ENCODE measurements around the gene ZDHHC1.

The ZDHHC1 gene

DNA sequence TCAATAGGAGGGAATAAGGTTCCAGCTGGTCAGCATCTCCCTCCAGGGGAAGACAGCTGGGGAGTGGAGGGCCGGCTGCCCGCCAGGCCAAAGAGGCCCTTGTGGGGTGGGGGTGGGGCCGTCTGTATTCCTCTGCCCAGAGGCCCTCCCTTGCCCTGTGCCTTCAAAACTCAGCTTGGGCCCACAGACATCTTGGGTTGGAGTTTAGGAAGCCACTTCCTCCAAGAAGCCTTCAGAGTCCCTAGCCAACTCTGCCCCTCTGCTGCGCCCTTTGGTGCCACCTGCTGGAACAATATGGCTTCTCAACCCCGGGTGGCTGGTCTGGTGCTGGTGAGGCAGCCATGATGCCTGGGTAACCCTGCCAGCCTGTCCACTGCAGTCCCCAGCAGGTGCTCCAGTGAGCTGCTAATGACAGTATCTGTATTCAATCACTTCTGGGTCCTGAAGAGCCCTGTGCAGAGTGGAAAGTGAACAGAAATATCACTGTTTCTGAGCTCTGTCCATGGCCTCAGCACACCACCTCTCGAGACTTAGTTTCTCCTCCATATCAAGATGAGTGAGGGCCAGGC is 31.3 kb upstream of the ZDHHC1 start:
- DNase-seq (ENCODE audit: low read depth in 2 of 2) = peak in 1 of 2 donors; percentile 40

DNA sequence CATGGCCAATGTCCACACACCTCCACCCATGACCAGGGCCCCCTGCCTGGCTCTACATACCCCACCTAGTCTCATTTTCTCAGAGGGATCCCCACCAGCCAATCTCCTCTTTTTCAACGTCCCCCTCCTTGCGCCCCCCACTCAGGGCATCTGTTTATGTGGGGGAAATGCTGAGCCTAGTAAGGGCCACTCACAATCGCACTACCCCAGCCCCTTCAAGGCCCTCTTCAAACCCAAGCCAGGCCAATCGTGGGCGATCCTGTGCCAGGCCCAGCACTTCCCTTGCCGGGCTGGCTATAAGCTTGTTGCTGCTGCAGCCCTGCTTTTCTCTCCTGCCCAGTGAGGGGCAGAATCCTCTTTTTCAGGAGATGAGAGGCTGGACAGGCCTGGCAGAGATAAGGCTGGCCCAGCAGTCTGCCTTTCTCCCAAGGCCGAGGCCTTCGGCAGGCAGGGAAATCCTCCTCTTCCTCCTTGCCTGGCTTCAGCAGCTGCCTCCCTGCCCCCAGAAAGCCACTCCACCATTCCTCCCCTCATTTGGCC is 30.8 kb upstream of the ZDHHC1 start:
- DNase-seq (ENCODE audit: low read depth in 2 of 2) = no peak

DNA sequence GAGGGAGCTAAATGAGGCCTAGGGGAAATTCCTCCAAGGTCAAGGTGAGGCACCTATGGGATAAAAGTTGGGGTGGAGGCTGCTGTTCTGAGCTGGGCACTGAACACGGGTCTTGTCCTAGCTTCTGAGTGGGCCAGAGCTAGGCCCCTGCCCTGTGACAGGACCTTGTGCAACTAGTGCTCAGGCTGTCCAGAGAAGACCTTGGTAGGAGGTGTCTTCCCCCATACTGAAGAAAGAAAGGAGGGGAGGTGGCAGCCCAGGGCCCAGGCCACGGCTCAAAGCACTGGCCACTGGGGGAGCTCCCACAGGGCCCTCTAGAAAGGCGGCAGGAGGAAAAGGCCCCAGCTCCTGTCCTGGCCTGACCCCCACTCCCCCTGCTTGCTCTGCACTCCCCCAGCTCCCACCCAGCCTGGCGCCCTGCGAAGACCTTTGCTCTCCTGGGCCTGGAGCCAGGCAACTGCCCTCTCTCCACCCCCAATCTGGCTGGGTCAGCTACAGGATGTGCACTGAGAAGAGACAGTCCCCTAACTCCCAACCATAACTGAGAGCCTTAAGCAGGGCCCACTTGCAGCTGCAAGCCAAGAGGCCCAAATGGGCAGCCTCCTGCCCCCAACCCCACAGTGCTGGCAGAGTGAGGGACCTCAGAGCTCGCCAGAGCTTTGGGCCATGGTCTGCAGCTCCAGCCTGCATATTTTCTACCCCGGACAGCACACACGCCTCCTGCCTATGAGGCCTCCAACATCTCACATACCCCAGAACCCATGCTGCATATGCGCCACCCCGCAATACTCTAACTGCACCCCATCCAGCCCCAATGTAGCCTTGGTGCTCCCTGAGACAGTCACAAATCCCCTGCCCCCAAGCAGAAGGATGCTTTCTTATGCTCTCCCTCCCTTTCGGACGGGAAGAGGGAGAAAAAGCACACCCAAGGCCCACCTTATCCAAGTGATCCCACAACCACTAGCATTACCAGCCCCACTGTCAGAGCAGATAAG is 29.9 kb upstream of the ZDHHC1 start:
- no peak for DNase-seq (ENCODE audit: low read depth in 2 of 2)

DNA sequence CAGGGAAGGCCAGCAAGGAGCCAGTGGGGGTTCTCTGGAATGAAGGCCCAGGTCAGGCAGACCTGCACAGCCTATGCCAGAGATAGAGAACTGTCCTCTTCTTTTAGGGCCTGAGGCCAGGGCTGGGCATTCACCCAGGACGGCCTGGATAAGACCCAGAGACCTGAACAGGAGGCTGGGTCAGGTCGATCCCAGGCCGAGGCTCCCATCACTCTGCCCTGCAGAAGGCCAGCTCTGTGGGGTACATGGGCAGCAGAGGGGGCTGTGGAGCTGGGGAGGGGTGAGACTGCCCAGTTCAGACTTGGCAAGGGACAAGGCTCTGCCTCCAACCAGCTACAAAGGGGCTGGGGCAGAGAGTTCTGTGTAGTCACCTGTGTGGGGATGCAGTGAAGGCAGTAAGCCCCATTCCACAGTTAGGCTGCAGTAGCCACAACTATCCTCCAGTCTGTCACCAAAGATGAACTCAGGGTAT is 29.2 kb upstream of the ZDHHC1 start:
- no peak for DNase-seq (ENCODE audit: low read depth in 2 of 2)

DNA sequence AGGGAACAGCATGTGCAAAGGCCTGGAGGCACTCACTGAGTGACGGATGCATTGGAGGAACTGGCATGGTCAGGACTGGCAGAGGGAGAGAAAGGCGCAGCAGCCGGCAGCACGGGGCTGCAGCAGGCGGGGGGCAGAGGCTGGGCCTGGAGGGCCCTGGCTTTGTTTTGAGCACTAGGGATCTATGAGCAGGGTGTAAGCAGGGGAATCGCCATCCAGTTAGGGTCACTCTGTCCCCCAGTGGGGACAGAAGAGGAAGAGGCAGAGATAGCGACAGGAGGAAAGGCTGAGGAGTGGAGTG is 28.8 kb upstream of the ZDHHC1 start:
- DNase-seq (ENCODE audit: low read depth in 2 of 2) = no peak

DNA sequence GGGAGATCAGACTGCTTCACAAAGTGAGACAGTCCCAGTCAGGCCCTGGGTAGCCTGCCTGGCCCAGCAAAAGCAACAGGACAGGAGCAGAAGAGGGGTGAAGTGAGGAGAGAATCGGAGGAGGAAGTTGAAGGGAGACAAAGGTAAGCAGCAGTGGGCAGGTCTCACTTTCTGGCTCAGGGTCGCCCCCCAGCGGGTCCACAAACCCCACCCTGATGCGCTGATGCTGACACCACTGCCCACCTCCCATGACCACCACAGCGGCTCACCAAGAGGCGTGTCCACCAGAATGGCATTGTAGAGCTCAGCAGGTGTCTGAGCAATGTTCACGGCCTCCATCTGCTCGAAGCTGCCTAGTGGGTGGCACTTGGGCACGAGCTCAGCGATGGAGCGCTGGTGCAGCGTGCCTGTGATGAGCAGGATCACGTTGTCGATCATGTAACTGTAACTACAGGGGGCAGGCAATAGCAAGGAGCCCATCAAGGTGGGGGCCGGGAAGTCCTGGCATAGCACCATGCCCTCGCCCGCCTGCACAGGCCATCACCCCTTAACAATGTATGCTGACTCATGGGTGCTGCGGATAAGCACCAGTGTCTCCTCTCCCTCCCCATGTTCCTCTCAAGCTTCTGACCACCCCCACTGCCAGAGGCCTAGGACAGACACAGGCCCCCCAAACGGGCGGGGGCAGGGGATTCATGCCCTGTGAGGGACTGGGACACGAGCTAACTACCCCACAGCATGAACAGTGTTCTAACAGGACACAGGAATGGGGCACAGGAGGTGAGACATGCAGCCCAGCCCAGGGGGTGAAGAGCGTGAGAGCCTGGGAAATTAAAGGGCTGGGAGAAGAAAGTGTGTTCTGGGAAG is 28.2 kb upstream of the ZDHHC1 start:
- DNase-seq (ENCODE audit: low read depth in 2 of 2) = no peak

DNA sequence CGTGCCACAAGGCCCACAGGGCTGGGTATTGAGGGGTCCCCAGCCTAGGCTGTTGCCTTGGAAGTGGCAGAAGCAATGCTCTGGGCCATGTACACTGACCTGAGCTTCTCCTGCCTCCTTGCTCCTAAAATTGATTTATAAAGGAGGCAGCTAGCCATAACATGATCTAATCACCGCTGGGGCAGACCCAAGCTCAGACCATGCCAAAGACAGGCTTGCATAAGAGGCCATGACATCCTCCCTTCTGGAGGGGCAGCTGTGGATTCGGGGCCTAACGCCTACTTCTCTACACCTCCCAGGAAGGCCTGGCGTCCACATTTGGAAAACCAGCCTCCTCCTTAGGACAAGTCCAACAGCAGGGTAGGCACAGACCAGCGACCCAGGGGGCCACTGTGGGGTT is 27.0 kb upstream of the ZDHHC1 start:
- no peak for DNase-seq (ENCODE audit: low read depth in 2 of 2)

DNA sequence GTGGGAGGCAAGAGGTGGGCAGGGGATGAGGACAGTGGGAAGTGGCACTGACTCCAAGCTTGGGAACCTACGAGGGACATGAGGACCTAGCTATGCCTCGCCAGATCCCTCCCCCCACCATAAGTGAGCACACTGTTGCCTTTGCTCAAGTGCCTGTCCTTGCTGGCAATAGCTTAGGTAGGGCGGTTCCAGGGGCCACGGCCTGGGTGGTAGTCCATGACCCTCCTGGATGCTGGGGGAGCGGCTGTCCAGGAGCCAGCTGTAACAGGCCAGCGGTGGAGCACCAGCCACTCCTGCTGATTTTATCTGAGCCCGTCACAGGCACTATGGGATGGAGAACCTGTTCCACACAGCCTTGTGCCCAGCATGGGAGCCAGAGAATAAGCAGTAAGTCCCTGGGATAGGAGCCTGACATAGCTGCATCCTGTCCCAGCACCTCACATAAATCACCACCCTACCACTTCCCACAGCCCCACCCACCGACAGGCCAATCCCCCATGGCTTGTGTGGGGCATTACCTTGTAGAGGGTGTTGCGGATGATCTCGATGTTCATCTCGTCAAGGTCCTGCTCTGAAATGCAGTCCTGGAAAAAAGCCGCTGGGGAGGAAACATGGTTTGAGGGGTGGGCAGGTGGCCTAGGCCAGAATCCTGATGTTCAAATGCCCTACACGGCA is 26.4 kb upstream of the ZDHHC1 start:
- no peak for DNase-seq (ENCODE audit: low read depth in 2 of 2)

DNA sequence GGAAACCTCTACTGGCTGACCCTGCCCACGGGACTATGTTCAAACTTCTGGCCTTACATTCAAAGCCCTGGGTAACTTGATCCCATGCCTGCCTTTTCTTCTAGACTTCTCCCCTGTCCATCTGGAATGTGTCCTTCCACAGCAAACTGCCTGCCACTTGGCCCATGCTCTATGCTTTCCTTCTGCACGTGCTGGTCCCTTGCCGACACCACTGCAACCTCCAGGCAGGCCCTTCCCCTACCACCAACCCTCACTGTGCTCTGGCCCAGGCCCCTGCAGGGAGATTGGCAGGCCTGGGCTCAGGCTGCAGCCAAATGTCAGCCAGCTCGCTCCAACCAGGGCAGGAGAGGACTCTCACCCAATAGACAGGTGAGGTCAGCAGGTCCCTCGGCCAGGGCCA is 25.6 kb upstream of the ZDHHC1 start:
- no peak for DNase-seq (ENCODE audit: low read depth in 2 of 2)

DNA sequence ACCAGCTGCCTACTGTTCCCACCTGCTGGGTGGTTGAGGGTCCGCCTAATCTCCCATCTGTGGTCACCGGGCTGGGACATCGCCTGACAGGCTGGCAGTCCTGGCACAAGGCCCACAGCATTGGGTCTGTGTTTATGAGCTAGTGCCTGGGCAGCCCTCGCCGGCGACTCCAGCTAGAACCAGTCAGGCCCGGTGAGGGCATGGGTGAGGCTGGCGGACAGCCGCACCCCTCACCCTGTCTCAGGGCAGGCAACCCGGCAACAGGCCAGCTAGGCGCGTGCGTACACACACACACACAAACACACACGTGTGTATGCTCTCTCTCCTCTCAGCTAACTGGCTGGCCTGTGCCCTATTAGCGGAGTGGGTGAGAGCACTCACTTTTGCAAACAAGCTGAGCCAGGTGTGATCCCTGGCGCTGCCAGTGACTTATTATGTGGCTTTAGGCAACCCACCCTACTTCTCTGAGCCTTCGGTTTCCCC is 25.0 kb upstream of the ZDHHC1 start:
- no peak for DNase-seq (ENCODE audit: low read depth in 2 of 2)

DNA sequence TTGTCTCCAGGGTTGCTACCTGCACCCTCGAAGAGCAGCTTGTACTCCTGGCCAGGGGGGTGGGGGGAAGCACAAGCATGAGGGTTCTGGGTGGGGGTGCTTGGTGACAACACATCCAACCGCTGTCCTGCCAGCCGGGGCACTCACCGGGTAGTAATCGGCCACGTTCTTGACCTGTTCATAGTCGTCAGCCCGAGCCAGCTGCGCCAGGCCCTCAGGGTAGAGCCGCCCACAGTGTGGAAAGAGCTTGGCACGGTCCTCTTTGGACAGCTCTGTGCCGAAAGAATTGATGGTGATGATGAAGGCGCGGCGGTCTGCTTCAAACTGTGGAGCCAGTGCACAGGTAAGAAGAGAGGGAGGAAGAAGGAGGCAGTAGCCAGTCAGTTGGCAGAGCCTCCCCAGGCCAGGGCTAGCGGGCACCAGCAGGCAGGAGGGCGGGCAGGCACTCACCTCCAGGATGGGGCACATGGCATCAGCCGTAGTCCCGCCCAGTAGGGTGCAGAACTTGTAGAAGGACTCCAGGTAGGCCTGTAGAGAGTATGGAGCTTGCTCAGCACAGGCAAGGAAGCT is 22.6 kb upstream of the ZDHHC1 start:
- DNase-seq (ENCODE audit: low read depth in 2 of 2) = no peak

DNA sequence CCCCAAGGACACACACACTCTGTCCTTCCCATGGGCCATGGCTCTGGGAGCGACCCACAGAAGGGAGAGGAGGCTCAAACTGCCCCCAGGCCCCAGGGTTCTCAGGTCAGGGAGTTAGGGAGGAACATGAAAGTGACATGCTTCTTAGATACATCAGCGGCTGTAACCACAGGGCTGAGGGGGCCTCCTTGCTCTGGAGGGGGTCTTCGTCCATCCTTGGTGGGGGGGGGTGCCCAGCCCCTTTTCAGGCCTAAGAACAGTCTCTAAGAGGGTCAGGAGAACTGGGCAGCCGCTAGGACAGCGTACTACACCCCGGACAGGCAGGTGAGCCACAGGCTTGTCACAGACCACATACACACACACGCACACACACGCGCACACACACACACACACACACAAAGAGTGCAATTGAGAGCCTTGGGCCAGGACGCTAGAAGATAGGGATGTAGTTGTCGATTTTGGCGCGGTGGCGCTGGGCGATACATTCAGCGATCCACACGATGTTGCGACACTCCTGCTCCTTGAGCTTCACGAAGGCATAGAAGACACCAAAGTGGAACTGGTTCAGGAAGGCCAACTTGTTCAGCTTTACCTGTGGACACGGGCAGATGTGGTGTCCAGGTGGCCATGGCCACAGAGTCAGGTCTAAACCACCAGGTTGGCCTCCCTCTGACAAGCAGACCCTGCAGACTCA is 22.0 kb upstream of the ZDHHC1 start:
- DNase-seq (ENCODE audit: low read depth in 2 of 2) = no peak

DNA sequence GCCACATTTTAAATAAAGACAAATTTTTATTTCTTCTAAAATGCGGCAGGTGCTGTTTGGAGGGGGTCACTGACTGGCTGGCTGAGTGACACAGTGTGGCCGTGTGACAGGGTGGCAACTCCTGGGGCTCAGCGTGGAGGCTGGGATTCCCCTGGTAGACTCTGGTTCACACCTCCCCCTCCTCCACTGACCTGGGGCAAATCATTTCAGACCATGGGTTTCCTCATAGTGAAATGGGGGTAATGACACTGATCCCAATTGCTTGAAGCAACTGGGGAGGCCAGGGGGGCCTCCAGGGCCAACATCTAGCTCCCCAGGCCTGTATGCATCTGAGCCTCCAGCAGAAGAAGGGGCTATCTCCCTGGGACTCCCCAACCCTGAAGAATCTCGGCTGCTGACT is 21.2 kb upstream of the ZDHHC1 start:
- DNase-seq (ENCODE audit: low read depth in 2 of 2) = no peak

DNA sequence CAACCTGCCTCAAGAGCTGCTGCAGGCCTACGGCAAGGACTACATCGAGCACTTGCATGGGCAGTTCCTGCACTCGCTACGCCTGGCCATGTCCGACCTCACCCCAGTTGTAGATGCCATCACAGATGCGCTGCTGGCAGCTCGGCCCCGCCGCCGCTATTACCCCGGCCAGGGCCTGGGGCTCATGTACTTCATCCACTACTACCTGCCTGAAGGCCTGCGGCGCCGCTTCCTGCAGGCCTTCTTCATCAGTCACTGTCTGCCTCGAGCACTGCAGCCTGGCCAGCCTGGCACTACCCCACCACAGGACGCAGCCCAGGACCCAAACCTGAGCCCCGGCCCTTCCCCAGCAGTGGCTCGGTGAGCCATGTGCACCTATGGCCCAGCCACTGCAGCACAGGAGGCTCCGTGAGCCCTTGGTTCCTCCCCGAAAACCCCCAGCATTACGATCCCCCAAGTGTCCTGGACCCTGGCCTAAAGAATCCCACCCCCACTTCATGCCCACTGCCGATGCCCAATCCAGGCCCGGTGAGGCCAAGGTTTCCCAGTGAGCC is 20.4 kb upstream of the ZDHHC1 start:
- no peak for DNase-seq (ENCODE audit: low read depth in 2 of 2)

DNA sequence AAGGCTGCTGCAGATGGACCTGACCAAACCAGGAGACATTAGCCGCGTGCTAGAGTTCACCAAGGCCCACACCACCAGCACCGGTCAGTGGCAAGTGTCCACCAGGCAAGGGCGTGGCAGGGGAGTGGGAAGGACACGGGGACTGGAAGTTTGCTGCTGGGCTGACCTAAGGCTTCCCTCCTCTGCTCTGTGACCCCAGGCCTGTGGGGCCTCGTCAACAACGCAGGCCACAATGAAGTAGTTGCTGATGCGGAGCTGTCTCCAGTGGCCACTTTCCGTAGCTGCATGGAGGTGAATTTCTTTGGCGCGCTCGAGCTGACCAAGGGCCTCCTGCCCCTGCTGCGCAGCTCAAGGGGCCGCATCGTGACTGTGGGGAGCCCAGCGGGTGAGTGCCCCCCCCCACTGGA is 19.5 kb upstream of the ZDHHC1 start:
- DNase-seq (ENCODE audit: low read depth in 2 of 2) = no peak

DNA sequence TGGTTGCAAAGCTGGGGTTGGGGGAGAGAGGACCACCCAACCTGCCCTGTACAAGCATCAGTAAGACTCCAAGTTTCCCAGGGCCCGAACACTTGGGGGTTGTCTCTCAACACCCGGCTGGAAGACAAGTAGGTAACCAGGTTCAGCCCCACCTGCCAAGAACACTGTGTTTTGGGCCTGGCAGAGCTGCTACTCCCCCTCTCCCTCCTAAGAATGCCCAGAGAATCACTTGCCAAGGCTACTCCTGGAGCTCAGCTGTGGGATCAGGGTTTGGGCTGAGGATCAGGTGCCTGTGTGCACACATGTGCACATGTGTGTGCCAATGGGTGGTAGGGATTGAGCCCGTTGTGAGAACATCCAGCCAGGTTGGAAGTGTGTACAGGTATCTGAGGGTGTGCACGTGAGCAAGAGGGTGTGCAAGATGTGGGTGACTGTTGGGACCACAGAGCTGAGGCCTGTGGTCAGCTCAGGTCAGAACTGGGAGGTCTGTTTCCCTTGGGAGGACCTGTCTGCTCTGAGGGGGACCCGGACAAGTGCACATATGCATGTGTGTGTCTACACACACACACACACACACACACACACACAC is 16.9 kb upstream of the ZDHHC1 start:
- no peak for DNase-seq (ENCODE audit: low read depth in 2 of 2)

DNA sequence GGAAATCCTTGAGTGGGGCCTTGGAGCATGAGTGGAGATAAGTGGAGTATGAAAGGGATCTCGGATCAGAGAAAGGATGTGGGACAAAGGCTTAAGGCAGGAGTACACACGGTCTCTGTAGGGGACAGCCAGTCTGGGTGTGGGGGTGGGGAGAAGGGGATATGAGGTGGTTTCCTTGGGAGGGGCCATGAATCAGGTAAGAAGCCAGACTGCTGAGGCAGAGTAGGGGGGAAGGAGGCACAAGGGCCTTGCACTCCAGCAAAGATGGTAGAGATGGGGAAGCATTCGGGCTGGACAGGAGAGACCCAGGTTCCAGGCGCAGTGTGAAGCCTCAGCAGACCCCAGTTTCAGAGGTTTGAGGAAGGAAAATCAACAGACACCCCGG is 16.2 kb upstream of the ZDHHC1 start:
- DNase-seq (ENCODE audit: low read depth in 2 of 2) = no peak

DNA sequence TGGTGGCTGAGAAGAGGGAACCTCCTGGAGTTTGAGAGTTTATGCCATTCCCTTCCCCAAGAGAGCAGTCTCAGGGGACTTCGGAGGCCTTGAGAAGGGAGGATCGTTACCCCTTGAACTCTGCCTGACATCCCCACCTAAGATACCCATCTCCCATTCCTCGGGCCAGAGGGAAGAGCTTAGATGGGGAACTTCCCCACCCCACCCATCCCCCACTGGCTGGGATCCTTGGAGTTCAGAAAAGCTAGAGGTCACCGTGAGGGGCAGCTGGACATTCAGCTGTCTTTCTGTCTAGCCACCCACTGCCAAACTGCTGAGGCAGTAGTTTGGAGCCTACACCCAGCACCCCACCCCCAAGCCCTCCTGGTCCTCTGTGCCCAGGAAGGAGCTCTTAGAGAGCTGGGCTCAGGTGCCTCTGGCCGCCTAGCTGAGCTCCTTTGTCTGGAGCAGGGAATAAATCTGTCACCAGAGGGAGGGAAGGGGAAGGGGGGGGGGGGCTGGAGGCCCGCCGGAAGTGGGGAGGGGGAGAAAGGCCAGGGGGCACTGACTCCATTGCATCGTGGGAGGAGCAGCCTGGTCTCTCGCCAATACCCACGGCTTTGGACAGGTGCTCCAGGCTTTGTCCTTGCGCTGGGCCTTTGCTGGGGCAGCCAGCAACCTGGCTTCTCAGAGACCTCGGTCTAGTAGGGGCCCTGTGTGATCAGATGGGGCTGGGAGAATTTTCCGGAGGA is 15.7 kb upstream of the ZDHHC1 start:
- no peak for DNase-seq (ENCODE audit: low read depth in 2 of 2)
